GM12878 (cell line): ENCODE measurements around the gene BAG3. TPM values are rescaled to one million over a fixed set of nuclear protein-coding genes. Genes with fewer than 3 reads are reported as not detected.

ENCODE experiments used
- BACH1 ChIP-seq: fragments of 450-650 bp; IDR thresholded peaks from 2 replicates; pipeline ENCODE4 v1.6.1; 2017; ENCODE audit warnings: mild to moderate bottlenecking, borderline replicate concordance
- CBX3 ChIP-seq: fragments of 200-600 bp; sonication (generic); IDR thresholded peaks from 2 replicates; pipeline ENCODE4 v1.6.1; 2016; ENCODE audit warnings: low read depth, borderline replicate concordance
- EGR1 ChIP-seq, 2 experiments: IDR thresholded peaks; 1 replicate in 1 of 2; 2 replicates in 1 of 2; pipeline ENCODE4 v1.6.1; 2011 to 2012; ENCODE audit warnings: low read depth in 2 of 2, low read length in 2 of 2, borderline replicate concordance in 1 of 2, mild to moderate bottlenecking in 1 of 2, moderate library complexity in 1 of 2
- GABPA ChIP-seq: IDR thresholded peaks from 2 replicates; pipeline ENCODE4 v1.6.1; 2014; ENCODE audit warnings: antibody characterized with exemption, low read depth, mild to moderate bottlenecking, inconsistent platforms
- POLR2AphosphoS2 ChIP-seq: IDR thresholded peaks from 2 replicates; pipeline ENCODE4 v1.6.1; 2011; ENCODE audit warnings: low read depth, mild to moderate bottlenecking, low read length, improper control_type of control experiment, moderate library complexity
- RBBP5 ChIP-seq: fragments of 200-600 bp; sonication (generic); conservative IDR thresholded peaks from 2 replicates; pipeline ENCODE4 v1.6.1; 2016
- RUNX3 ChIP-seq: IDR thresholded peaks from 2 replicates; pipeline ENCODE4 v1.6.1; 2012; ENCODE audit warnings: low read length, inconsistent platforms
- SIX5 ChIP-seq: IDR thresholded peaks from 2 replicates; pipeline ENCODE4 v1.6.1; 2011; ENCODE audit warnings: mild to moderate bottlenecking, low read depth, low read length, moderate library complexity; ENCODE audit not compliant: severe bottlenecking
- SMAD1 ChIP-seq: fragments of 450-650 bp; IDR thresholded peaks from 2 replicates; pipeline ENCODE4 v1.6.1; 2018; ENCODE audit warnings: mild to moderate bottlenecking, low read depth; ENCODE audit not compliant: partially characterized antibody
- SP1 ChIP-seq: IDR thresholded peaks from one replicate; pipeline ENCODE4 v1.6.1; 2011; ENCODE audit warnings: low read depth, low read length
- SREBF1 ChIP-seq: IDR thresholded peaks from 2 replicates; pipeline ENCODE4 v1.6.1; 2012; ENCODE audit warnings: mild to moderate bottlenecking, low read length
- STAT1 ChIP-seq: fragments of 450-650 bp; conservative IDR thresholded peaks from 2 replicates; pipeline ENCODE4 v1.6.1; 2014; ENCODE audit warnings: antibody characterized with exemption, mild to moderate bottlenecking
- YBX1 ChIP-seq: fragments of 450-650 bp; IDR thresholded peaks from 2 replicates; pipeline ENCODE4 v1.6.1; 2016; ENCODE audit warnings: antibody characterized with exemption
- ZNF217 ChIP-seq: fragments of 450-650 bp; IDR thresholded peaks from 2 replicates; pipeline ENCODE4 v1.6.1; 2017; ENCODE audit warnings: antibody characterized with exemption, mild to moderate bottlenecking
- ZNF24 ChIP-seq: fragments of 450-650 bp; IDR thresholded peaks from 2 replicates; pipeline ENCODE4 v1.6.1; 2017; ENCODE audit warnings: antibody characterized with exemption, mild to moderate bottlenecking
- ZNF274 ChIP-seq: IDR thresholded peaks from one replicate; pipeline ENCODE4 v1.8.0; 2011; ENCODE audit not compliant: insufficient read length, insufficient read depth
- ZNF384 ChIP-seq: IDR thresholded peaks from 2 replicates; pipeline ENCODE4 v1.6.1; 2012; ENCODE audit warnings: low read depth, mild to moderate bottlenecking, low read length, improper control_type of control experiment, borderline replicate concordance
- polyA plus RNA-seq, 11 experiments: library from polyadenylated mRNA; depleted of rRNA in 4 of 11; unstranded in 6 of 11; stranded (reverse) in 5 of 11; fragments of >200 nt; fragmentation: Nextera tagmentation in 4 of 11; fragmentation: Illumina TruSeq in 1 of 11; extraction: Ambion mirVana in 4 of 11; extraction: Trizol in 1 of 11; gene quantifications; 1 replicate in 1 of 11; 2 replicates in 10 of 11; pipeline versions ENCODE4 v1.2.1 to v1.2.3, GENCODE V29; 2011 to 2016; ENCODE audit warnings: inconsistent platforms in 2 of 11, missing spikeins in 2 of 11, low read depth in 1 of 11
- total RNA-seq, 4 experiments: library from RNA; depleted of rRNA in 3 of 4; stranded (reverse); fragments of >200 nt in 3 of 4; fragmentation: Illumina TruSeq in 1 of 4; extraction: Trizol in 1 of 4; gene quantifications; 2 replicates each; pipeline versions ENCODE4 v1.2.1 to v1.2.3, GENCODE V29; 2013 to 2021
- TF ChIP-seq, protein P1 (sequence below): fragments of 450-650 bp; IDR thresholded peaks from 2 replicates; pipeline ENCODE4 v1.6.1; 2018; ENCODE audit warnings: mild to moderate bottlenecking, low read depth, moderate library complexity; ENCODE audit not compliant: partially characterized antibody
- TF ChIP-seq, protein P2 (sequence below): fragments of 450-650 bp; conservative IDR thresholded peaks from 2 replicates; pipeline ENCODE4 v1.6.1; 2017; ENCODE audit warnings: mild to moderate bottlenecking, moderate library complexity
- TF ChIP-seq, protein P3 (sequence below): fragments of 450-650 bp; IDR thresholded peaks from 2 replicates; pipeline ENCODE4 v1.6.1; 2017; ENCODE audit warnings: low read depth, mild to moderate bottlenecking, moderate library complexity
- TF ChIP-seq, protein P4 (sequence below): fragments of 450-650 bp; IDR thresholded peaks from 2 replicates; pipeline ENCODE4 v1.6.1; 2016; ENCODE audit warnings: mild to moderate bottlenecking

The BAG3 gene
- total and polyA plus RNA-seq, 10 of the 15 experiments (the other 5 are each of a cell fraction or from before 2014, with no cell fraction given), result 0.71 to 14.1 (median 4.3) TPM

DNA sequence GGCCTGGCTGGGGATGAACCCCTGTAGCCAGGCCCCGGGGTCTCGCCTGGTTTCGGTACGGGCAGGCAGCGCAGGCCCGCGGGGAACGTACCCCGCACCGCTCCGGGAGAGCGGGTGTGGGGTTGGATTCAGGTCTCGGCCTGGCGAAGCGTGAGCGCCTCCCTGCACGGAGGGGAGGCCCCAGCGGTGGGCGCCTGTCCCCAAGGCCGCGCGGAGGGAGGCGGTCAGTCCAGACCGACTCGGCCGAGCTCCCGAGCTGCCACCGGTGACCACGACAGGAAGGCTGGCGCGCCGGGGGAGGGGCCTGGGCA is 74.3 kb downstream of the BAG3 start (continued):
- no peak for TF ChIP-seq GABPA
- TF ChIP-seq ZNF274, result no peak
- peak; percentile 53; the same call in 1 of the 2 replicates for TF ChIP-seq POLR2AphosphoS2
- TF ChIP-seq, protein P1, sequence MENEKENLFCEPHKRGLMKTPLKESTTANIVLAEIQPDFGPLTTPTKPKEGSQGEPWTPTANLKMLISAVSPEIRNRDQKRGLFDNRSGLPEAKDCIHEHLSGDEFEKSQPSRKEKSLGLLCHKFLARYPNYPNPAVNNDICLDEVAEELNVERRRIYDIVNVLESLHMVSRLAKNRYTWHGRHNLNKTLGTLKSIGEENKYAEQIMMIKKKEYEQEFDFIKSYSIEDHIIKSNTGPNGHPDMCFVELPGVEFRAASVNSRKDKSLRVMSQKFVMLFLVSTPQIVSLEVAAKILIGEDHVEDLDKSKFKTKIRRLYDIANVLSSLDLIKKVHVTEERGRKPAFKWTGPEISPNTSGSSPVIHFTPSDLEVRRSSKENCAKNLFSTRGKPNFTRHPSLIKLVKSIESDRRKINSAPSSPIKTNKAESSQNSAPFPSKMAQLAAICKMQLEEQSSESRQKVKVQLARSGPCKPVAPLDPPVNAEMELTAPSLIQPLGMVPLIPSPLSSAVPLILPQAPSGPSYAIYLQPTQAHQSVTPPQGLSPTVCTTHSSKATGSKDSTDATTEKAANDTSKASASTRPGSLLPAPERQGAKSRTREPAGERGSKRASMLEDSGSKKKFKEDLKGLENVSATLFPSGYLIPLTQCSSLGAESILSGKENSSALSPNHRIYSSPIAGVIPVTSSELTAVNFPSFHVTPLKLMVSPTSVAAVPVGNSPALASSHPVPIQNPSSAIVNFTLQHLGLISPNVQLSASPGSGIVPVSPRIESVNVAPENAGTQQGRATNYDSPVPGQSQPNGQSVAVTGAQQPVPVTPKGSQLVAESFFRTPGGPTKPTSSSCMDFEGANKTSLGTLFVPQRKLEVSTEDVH, result no peak
- TF ChIP-seq EGR1 (IDR thresholded peaks at IDR 0.05; ENCODE audit: borderline replicate concordance in 1 of 2, low read depth in 2 of 2, low read length in 2 of 2), result 0 out of 3 replicates have a peak, but pooled peaks of 1 of the 2 experiments have one; percentile 8
- TF ChIP-seq CBX3, result no peak
- TF ChIP-seq ZNF217, result no peak
- TF ChIP-seq, protein P2, sequence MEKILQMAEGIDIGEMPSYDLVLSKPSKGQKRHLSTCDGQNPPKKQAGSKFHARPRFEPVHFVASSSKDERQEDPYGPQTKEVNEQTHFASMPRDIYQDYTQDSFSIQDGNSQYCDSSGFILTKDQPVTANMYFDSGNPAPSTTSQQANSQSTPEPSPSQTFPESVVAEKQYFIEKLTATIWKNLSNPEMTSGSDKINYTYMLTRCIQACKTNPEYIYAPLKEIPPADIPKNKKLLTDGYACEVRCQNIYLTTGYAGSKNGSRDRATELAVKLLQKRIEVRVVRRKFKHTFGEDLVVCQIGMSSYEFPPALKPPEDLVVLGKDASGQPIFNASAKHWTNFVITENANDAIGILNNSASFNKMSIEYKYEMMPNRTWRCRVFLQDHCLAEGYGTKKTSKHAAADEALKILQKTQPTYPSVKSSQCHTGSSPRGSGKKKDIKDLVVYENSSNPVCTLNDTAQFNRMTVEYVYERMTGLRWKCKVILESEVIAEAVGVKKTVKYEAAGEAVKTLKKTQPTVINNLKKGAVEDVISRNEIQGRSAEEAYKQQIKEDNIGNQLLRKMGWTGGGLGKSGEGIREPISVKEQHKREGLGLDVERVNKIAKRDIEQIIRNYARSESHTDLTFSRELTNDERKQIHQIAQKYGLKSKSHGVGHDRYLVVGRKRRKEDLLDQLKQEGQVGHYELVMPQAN, result no peak
- TF ChIP-seq, protein P3, sequence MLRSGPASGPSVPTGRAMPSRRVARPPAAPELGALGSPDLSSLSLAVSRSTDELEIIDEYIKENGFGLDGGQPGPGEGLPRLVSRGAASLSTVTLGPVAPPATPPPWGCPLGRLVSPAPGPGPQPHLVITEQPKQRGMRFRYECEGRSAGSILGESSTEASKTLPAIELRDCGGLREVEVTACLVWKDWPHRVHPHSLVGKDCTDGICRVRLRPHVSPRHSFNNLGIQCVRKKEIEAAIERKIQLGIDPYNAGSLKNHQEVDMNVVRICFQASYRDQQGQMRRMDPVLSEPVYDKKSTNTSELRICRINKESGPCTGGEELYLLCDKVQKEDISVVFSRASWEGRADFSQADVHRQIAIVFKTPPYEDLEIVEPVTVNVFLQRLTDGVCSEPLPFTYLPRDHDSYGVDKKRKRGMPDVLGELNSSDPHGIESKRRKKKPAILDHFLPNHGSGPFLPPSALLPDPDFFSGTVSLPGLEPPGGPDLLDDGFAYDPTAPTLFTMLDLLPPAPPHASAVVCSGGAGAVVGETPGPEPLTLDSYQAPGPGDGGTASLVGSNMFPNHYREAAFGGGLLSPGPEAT, result peak; percentile 66
- no peak for TF ChIP-seq YBX1
- TF ChIP-seq SREBF1, result no peak
- TF ChIP-seq ZNF24, result no peak
- peak; percentile 40; the same call in 1 of the 2 replicates for TF ChIP-seq RUNX3
- no peak for TF ChIP-seq SIX5
- no peak for TF ChIP-seq RBBP5
- peak; percentile 60; the same call in 1 of the 2 replicates for TF ChIP-seq BACH1
- TF ChIP-seq ZNF384, result no peak
- no peak for TF ChIP-seq SMAD1
- TF ChIP-seq SP1, result no peak
- TF ChIP-seq STAT1, result peak; percentile 54; the same call in 1 of the 2 replicates
- TF ChIP-seq, protein P4, sequence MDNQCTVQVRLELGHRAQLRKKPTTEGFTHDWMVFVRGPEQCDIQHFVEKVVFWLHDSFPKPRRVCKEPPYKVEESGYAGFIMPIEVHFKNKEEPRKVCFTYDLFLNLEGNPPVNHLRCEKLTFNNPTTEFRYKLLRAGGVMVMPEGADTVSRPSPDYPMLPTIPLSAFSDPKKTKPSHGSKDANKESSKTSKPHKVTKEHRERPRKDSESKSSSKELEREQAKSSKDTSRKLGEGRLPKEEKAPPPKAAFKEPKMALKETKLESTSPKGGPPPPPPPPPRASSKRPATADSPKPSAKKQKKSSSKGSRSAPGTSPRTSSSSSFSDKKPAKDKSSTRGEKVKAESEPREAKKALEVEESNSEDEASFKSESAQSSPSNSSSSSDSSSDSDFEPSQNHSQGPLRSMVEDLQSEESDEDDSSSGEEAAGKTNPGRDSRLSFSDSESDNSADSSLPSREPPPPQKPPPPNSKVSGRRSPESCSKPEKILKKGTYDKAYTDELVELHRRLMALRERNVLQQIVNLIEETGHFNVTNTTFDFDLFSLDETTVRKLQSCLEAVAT, result peak; percentile 65; the same call in 1 of the 2 replicates
